Measurements from ENCODE around the gene BCL2.

BCL2 gene

DNA sequence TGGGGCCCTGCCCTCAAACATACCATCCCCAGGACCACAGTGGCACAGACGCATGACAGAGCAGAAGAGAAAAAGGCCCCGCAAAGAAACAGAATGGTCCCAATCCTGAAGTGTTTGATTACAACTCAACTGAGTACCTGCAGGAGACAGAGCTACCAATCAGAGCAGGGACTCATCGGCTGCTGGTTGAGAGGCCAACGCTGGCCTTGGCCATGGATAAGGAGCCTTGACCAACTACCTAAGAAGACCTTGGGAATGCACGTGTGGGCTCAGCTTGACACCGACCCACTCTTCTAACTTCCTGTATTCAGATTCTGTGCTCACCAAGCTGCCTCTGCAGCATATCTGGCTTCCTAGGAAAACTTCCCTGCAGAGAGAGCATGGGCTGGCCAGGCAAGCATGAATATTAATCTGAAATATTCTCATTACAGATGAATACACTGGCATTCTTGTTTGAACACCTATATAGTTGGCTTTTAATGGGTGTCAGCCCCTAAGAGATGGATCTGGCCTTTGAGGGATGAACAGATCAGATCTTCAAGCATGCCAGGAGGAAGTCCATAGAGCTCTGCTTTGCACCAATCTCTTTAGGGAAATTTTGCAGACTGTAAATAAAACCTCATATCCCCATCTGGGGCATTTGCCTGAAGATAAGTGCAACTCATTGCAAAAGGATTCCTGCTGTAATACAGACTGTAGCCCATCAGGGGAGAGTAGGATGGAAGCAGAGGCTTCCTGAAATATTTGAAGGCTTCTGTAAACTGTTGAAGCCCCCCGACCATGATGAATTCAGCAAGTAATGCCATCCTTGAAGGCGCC, 135.4 kb downstream of the BCL2 start:
- H3K36me3 Mint-ChIP-seq (ENCODE audit: low read depth), result peaks cover 7% of the 10 kb centered on the region

GRCh38 chr18:63183378-63183777, 136.2 kb downstream of the BCL2 start:
- no peak for DNase-seq
- peaks cover 5% of the 10 kb centered on the region for H3K36me3 Mint-ChIP-seq (ENCODE audit: low read depth)
- no peak for ATAC-seq
- no peaks in the 10 kb centered on the region for H3K9me3 Mint-ChIP-seq
- H3K4me3 Mint-ChIP-seq, result no peak overlapping the region
- peaks cover 90% of the 10 kb centered on the region for H3K4me1 Mint-ChIP-seq
- H3K27me3 Mint-ChIP-seq, result no peaks in the 10 kb centered on the region
- no peak overlapping the region for H3K27ac Mint-ChIP-seq

More for the DNA sequence above, 135.4 kb downstream of the BCL2 start:
- DNase-seq (no peak), ATAC-seq (no peak)
- Mint-ChIP-seq H3K27ac (peak overlapping the region; percentile 57), H3K9me3 (no peaks in the 10 kb centered on the region), H3K4me3 (no peak overlapping the region), H3K27me3 (no peaks in the 10 kb centered on the region), H3K4me1 (peaks cover 88% of the 10 kb centered on the region)

GRCh38 chr18:63182861-63183260, 136.7 kb downstream of the BCL2 start:
- no peak for DNase-seq

DNA sequence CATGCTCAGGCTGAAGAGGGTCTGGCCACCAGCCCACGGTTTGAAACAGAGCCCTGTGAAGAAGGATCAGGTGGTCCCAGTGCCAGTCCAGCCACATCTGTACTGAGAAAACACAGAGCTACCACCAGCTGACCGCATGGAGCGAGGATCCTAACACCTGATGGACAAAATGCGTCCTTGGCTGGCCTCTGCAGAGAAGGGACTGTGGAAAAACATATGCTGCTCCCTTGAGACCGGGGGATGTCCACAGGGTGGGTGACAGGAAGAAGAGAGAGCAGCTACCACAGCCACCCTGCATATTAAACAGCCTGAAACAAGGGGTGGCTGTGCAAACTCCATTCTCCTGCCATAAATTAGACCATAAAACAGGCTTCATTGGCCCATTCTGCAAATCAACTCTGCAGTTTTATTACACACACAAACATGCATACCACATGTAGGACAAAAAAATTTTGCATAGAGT, 137.2 kb downstream of the BCL2 start:
- Mint-ChIP-seq H3K27me3 (no peaks in the 10 kb centered on the region), H3K9me3 (no peaks in the 10 kb centered on the region), H3K36me3 (ENCODE audit: low read depth) (peaks cover 9% of the 10 kb centered on the region), H3K27ac (peak overlapping the region; percentile 35), H3K4me1 (peaks cover 89% of the 10 kb centered on the region), H3K4me3 (no peak overlapping the region)
- DNase-seq (no peak), ATAC-seq (no peak)

More at GRCh38 chr18:63182861-63183260, 136.7 kb downstream of the BCL2 start:
- no peak overlapping the region for H3K4me3 Mint-ChIP-seq
- H3K27ac Mint-ChIP-seq, result no peak overlapping the region
- H3K27me3 Mint-ChIP-seq, result no peaks in the 10 kb centered on the region
- H3K36me3 Mint-ChIP-seq (ENCODE audit: low read depth), result peaks cover 9% of the 10 kb centered on the region
- H3K9me3 Mint-ChIP-seq, result no peaks in the 10 kb centered on the region
- no peak for ATAC-seq
- peaks cover 89% of the 10 kb centered on the region for H3K4me1 Mint-ChIP-seq

DNA sequence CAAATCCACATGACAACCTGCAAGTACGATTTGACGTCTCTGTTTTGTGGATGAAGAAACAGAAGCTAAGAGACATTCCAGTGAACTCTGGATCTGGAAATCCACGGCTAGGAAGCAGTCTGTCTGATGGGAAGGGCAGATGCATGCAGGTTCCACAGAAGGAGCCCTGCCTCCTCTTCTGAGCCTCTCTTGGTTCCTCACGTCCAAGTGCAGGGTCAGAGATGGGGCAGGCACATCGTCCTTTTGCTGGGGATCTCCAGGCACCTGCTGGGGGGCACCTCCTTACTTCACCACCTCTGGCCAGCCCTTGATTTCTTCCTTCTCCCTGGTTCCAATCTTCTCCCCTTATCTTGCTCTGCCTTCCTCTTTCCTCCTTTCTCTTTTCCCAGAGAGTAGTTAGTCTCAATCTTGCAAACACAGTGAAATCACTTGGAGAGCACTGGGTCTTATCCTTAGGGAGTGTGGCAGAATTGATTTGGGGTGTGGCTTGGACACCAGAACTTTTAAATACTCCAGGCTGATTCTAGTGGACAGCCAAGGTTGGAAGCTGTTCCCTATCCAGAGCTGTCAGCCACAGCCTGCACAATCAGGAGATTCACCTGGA, 137.8 kb downstream of the BCL2 start:
- Mint-ChIP-seq H3K36me3 (ENCODE audit: low read depth) (peaks cover 9% of the 10 kb centered on the region), H3K9me3 (no peaks in the 10 kb centered on the region), H3K27me3 (no peaks in the 10 kb centered on the region), H3K27ac (peak overlapping the region; percentile 35), H3K4me3 (no peak overlapping the region), H3K4me1 (peaks cover 87% of the 10 kb centered on the region)
- DNase-seq (no peak), ATAC-seq (no peak)

DNA sequence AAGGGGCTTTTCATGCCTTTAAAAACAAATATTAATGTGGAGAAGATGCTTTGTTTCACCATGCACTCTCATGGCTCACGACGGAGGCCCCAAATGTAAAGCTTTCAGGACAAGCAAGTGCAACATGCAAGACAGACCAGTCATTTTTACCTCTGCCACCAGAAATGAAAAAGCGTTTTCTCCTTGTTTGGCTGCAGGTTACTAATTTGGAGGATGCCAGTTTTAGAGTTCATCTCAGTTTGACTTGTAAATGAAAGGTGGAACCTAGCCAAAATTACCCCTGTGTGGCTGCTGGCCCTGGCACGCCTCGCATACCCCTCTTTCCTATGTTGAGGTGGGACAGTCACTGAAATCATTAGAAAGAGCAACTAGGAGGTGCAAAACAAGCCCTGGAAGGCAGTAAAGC, 138.6 kb downstream of the BCL2 start:
- Mint-ChIP-seq H3K27me3 (no peaks in the 10 kb centered on the region), H3K4me3 (no peak overlapping the region), H3K9me3 (no peaks in the 10 kb centered on the region), H3K4me1 (peaks cover 85% of the 10 kb centered on the region), H3K36me3 (ENCODE audit: low read depth) (peaks cover 11% of the 10 kb centered on the region), H3K27ac (peak overlapping the region; percentile 42)
- ATAC-seq (peak; percentile 53), DNase-seq (no peak)

DNA sequence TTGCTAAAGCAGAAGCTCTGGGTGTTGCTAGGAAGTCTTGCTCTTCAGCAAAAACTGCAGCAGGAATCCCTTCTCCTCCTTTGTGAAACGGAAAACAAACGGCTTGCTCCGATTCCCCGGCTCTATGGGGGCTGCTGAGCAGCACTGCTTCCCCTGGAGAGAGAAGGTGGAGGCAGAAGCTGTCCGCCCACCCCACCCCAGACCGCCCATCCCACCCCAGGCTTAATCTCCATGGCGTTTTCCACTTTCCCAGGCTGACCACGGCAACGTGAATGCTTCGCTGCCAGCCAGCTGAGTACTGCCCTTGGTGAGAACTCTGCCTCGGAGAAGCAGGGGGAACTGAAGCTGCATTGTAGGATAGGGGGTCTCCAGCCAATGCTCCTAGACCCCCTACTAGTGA, 139.2 kb downstream of the BCL2 start:
- H3K9me3 Mint-ChIP-seq, result no peaks in the 10 kb centered on the region
- ATAC-seq (no peak), DNase-seq (no peak)
- H3K36me3 Mint-ChIP-seq (ENCODE audit: low read depth), result peaks cover 16% of the 10 kb centered on the region
- H3K4me1 Mint-ChIP-seq, result peaks cover 85% of the 10 kb centered on the region
- H3K27me3 Mint-ChIP-seq, result no peaks in the 10 kb centered on the region
- no peak overlapping the region for H3K27ac Mint-ChIP-seq
- no peak overlapping the region for H3K4me3 Mint-ChIP-seq

DNA sequence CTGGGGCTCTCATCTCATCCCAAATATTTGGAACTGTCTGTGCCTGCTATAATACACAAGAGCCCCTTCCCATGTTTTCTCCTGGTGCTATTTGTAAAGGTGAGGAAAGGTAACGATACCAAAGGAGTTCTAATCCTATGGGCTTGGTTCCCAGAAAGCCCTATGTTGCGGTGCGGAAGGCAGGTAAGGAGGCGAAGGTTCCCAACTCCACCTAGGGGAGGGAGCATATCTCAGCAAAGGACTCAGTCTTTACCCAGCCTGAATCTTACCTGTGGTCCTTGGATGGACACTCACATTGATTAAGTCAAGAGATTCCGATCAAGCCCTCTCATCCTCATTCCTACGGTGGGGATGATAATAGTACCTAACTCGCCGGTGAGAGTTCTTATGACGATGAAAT, 140.1 kb downstream of the BCL2 start:
- peaks cover 83% of the 10 kb centered on the region for H3K4me1 Mint-ChIP-seq
- H3K27ac Mint-ChIP-seq, result no peak overlapping the region

GRCh38 chr18:63178971-63179370, 140.6 kb downstream of the BCL2 start:
- peaks cover 83% of the 10 kb centered on the region for H3K4me1 Mint-ChIP-seq
- DNase-seq, result no peak
- no peak overlapping the region for H3K27ac Mint-ChIP-seq
- peaks cover 20% of the 10 kb centered on the region for H3K36me3 Mint-ChIP-seq (ENCODE audit: low read depth)
- ATAC-seq, result no peak
- no peak overlapping the region for H3K4me3 Mint-ChIP-seq
- no peaks in the 10 kb centered on the region for H3K27me3 Mint-ChIP-seq
- no peaks in the 10 kb centered on the region for H3K9me3 Mint-ChIP-seq

More for the DNA sequence above, 140.1 kb downstream of the BCL2 start:
- Mint-ChIP-seq H3K36me3 (ENCODE audit: low read depth) (peaks cover 20% of the 10 kb centered on the region), H3K4me3 (no peak overlapping the region), H3K9me3 (no peaks in the 10 kb centered on the region), H3K27me3 (no peaks in the 10 kb centered on the region)
- no peak for DNase-seq
- no peak for ATAC-seq

GRCh38 chr18:63177919-63178821, 141.4 kb downstream of the BCL2 start:
- Mint-ChIP-seq H3K4me1 (peaks cover 82% of the 10 kb centered on the region), H3K27ac (no peak overlapping the region)
- no peak for ATAC-seq

GRCh38 chr18:63177259-63177658, 142.3 kb downstream of the BCL2 start:
- no peak overlapping the region for H3K27ac Mint-ChIP-seq
- peaks cover 21% of the 10 kb centered on the region for H3K36me3 Mint-ChIP-seq (ENCODE audit: low read depth)

More at GRCh38 chr18:63177919-63178821, 141.4 kb downstream of the BCL2 start:
- Mint-ChIP-seq H3K9me3 (no peaks in the 10 kb centered on the region), H3K27me3 (no peaks in the 10 kb centered on the region), H3K4me3 (no peak overlapping the region), H3K36me3 (ENCODE audit: low read depth) (peaks cover 20% of the 10 kb centered on the region)
- DNase-seq, result no peak

DNA sequence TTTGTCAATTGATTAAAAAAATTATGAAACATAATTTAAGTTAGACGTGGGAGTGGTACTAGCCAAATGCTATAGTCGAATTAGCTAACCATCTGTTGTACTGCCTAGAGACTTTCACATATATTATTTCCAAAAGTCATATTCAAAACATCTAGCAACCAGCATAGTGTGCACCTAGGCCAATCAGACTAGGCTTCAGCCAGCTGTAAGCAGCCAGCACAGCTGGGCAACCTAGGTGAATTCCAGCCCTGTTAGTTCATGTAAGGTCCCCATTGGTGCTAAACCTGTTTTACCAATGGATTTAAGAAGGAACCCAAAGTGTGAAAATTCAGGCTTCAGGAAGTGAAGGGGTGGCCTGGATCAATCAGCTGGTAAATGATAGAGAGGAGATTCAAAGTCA, 144.3 kb downstream of the BCL2 start:
- Mint-ChIP-seq H3K27me3 (no peaks in the 10 kb centered on the region), H3K4me1 (peaks cover 73% of the 10 kb centered on the region), H3K27ac (peak overlapping the region; percentile 70), H3K36me3 (ENCODE audit: low read depth) (peaks cover 33% of the 10 kb centered on the region), H3K9me3 (no peaks in the 10 kb centered on the region), H3K4me3 (no peak overlapping the region)
- DNase-seq, result no peak
- peak; percentile 52 for ATAC-seq

More at GRCh38 chr18:63177259-63177658, 142.3 kb downstream of the BCL2 start:
- no peaks in the 10 kb centered on the region for H3K27me3 Mint-ChIP-seq
- H3K4me3 Mint-ChIP-seq, result no peak overlapping the region
- DNase-seq (no peak), ATAC-seq (no peak)
- H3K4me1 Mint-ChIP-seq, result peaks cover 80% of the 10 kb centered on the region
- H3K9me3 Mint-ChIP-seq, result no peaks in the 10 kb centered on the region

GRCh38 chr18:63173983-63174382, 145.6 kb downstream of the BCL2 start:
- H3K4me3 Mint-ChIP-seq, result no peak overlapping the region
- ATAC-seq, result no peak
- no peaks in the 10 kb centered on the region for H3K9me3 Mint-ChIP-seq
- DNase-seq, result no peak
- peaks cover 31% of the 10 kb centered on the region for H3K36me3 Mint-ChIP-seq (ENCODE audit: low read depth)
- peaks cover 74% of the 10 kb centered on the region for H3K4me1 Mint-ChIP-seq
- no peaks in the 10 kb centered on the region for H3K27me3 Mint-ChIP-seq
- H3K27ac Mint-ChIP-seq, result no peak overlapping the region

- DNase-seq (no peak), ATAC-seq (no peak)
- no peak overlapping the region for H3K4me3 Mint-ChIP-seq
- H3K36me3 Mint-ChIP-seq (ENCODE audit: low read depth), result peaks cover 33% of the 10 kb centered on the region
- no peaks in the 10 kb centered on the region for H3K9me3 Mint-ChIP-seq
- H3K27ac Mint-ChIP-seq, result no peak overlapping the region
- no peaks in the 10 kb centered on the region for H3K27me3 Mint-ChIP-seq
- H3K4me1 Mint-ChIP-seq, result peaks cover 66% of the 10 kb centered on the region
Observed at GRCh38 chr18:63169853-63170252, 149.7 kb downstream of the BCL2 start.

Measured in activated naive CD8-positive, alpha-beta T cell treated with anti-CD3 and anti-CD28 coated beads, Interleukin-2, amount 50 U/mL, for 24 hours (primary cell).